Neural cell (in vitro differentiated cells): Measurements from ENCODE around the gene CRYGD. TPM values are rescaled to one million over a fixed set of nuclear protein-coding genes. Genes with fewer than 3 reads are reported as not detected.
"Not testable (repeated sequence)": the region's sequence is repeated elsewhere in the genome, so short reads cannot be mapped to it uniquely, and the experiment has no call there.

Source experiments
- H2AFZ ChIP-seq: fragments of 200-600, 300-800 bp; sonication (generic), shearing (Covaris generic); 2 replicates; pipeline ENCODE4 v1.6.0; 2014; ENCODE audit warnings: low read depth, mild to moderate bottlenecking, antibody characterized with exemption, low read length, moderate library complexity
- H3F3A ChIP-seq: fragments of 200-600 bp; shearing (Covaris generic); 2 replicates; pipeline ENCODE4 v1.6.1; 2016; ENCODE audit warnings: mild to moderate bottlenecking, moderate library complexity, mixed read lengths, antibody characterized with exemption, low read length; ENCODE audit not compliant: insufficient read depth, poor library complexity, severe bottlenecking
- H3K27ac ChIP-seq: fragments of 200-600, 300-800 bp; sonication (generic), shearing (Covaris generic); 2 replicates; pipeline ENCODE4 v1.5.1; 2014; ENCODE audit warnings: mild to moderate bottlenecking, low read length, moderate library complexity
- H3K27me3 ChIP-seq: fragments of 300-800, 200-600 bp; sonication (generic), shearing (Covaris generic); 2 replicates; pipeline ENCODE4 v1.6.0; 2014; ENCODE audit warnings: mild to moderate bottlenecking, low read depth, low read length, moderate library complexity; ENCODE audit not compliant: insufficient read depth
- H3K36me3 ChIP-seq: fragments of 300-800, 200-600 bp; sonication (generic), shearing (Covaris generic); 2 replicates; pipeline ENCODE4 v1.5.1; 2014; ENCODE audit warnings: mild to moderate bottlenecking, antibody characterized with exemption, low read length, moderate library complexity; ENCODE audit not compliant: insufficient read depth
- H3K4me2 ChIP-seq: fragments of 300-800, 200-600 bp; sonication (generic), shearing (Covaris generic); 2 replicates; pipeline ENCODE4 v1.6.0; 2014; ENCODE audit warnings: mild to moderate bottlenecking, low read length
- H3K4me3 ChIP-seq: fragments of 300-800, 200-600 bp; sonication (generic), shearing (Covaris generic); 2 replicates; pipeline ENCODE4 v1.5.1; 2014; ENCODE audit warnings: mild to moderate bottlenecking, low read length, moderate library complexity
- H3K79me2 ChIP-seq: fragments of 200-600 bp; shearing (Covaris generic); replicated peaks from 2 replicates; pipeline ENCODE4 v1.6.0; 2014; ENCODE audit warnings: mild to moderate bottlenecking, low read length, moderate library complexity; ENCODE audit not compliant: insufficient read depth
- H3K9ac ChIP-seq: fragments of 300-800, 200-600 bp; sonication (generic), shearing (Covaris generic); 2 replicates; pipeline ENCODE4 v1.6.1; 2016; ENCODE audit warnings: mild to moderate bottlenecking, low read length, mixed read lengths
- H3K9me2 ChIP-seq: fragments of 200-600 bp; shearing (Covaris generic); 2 replicates; pipeline ENCODE4 v1.6.1; 2016; ENCODE audit warnings: mild to moderate bottlenecking, low read length, mixed read lengths; ENCODE audit not compliant: insufficient read depth
- H3K9me3 ChIP-seq: fragments of 200-600, 300-800 bp; sonication (generic), shearing (Covaris generic); 2 replicates; pipeline ENCODE4 v1.6.1; 2016; ENCODE audit warnings: mild to moderate bottlenecking, mixed run types, low read length, moderate library complexity, mixed read lengths
- H4K20me1 ChIP-seq: fragments of 200-600 bp; shearing (Covaris generic); 2 replicates; pipeline ENCODE4 v1.6.1; 2016; ENCODE audit warnings: mild to moderate bottlenecking, mixed run types; ENCODE audit not compliant: insufficient read depth
- EP300 ChIP-seq: fragments of 450-650 bp; conservative IDR thresholded peaks from 2 replicates; pipeline ENCODE4 v1.6.1; 2014; ENCODE audit warnings: antibody characterized with exemption, mild to moderate bottlenecking, moderate library complexity; ENCODE audit not compliant: poor library complexity, severe bottlenecking
- EZH2 ChIP-seq: fragments of 200-600, 300-800 bp; shearing (Covaris generic), sonication (generic); IDR thresholded peaks from 2 replicates; pipeline ENCODE4 v1.6.1; 2014; ENCODE audit warnings: antibody characterized with exemption, low read length, borderline replicate concordance, mild to moderate bottlenecking; ENCODE audit not compliant: insufficient read depth, poor library complexity, severe bottlenecking
- MXI1 ChIP-seq: fragments of 450-650 bp; conservative IDR thresholded peaks from 2 replicates; pipeline ENCODE4 v1.6.1; 2014; ENCODE audit warnings: antibody characterized with exemption, mild to moderate bottlenecking; ENCODE audit not compliant: poor library complexity, severe bottlenecking
- POLR2AphosphoS5 ChIP-seq: IDR thresholded peaks from 2 replicates; pipeline ENCODE4 v1.6.1; 2012
- RAD21 ChIP-seq: fragments of 450-650 bp; conservative IDR thresholded peaks from 2 replicates; pipeline ENCODE4 v1.6.1; 2014; ENCODE audit warnings: antibody characterized with exemption, mild to moderate bottlenecking, moderate library complexity
- SMC3 ChIP-seq: fragments of 450-650 bp; conservative IDR thresholded peaks from 2 replicates; pipeline ENCODE4 v1.6.1; 2014; ENCODE audit warnings: antibody characterized with exemption, mild to moderate bottlenecking, moderate library complexity; ENCODE audit not compliant: poor library complexity
- TAF1 ChIP-seq: IDR thresholded peaks from 2 replicates; pipeline ENCODE4 v1.6.1; 2012; ENCODE audit warnings: low read depth
- polyA plus RNA-seq: library from polyadenylated mRNA; depleted of rRNA; stranded (reverse); fragments of >200 nt; gene quantifications from 2 replicates; pipeline ENCODE4 v1.2.3, GENCODE V29; 2014
- TF ChIP-seq, protein P1 (sequence below): fragments of 450-650 bp; IDR thresholded peaks from 2 replicates; pipeline ENCODE4 v1.5.1; 2014; ENCODE audit warnings: antibody characterized with exemption, mild to moderate bottlenecking, moderate library complexity; ENCODE audit not compliant: poor library complexity, severe bottlenecking
- TF ChIP-seq, protein P2 (sequence below): IDR thresholded peaks from 2 replicates; pipeline ENCODE4 v1.6.1; 2012; ENCODE audit warnings: borderline replicate concordance

Gene CRYGD
- polyA plus RNA-seq, 1 donor from 2014 or later, result not detected

GRCh38 chr2:208142925-208143799 lies 18.8 kb upstream of the CRYGD start:
- H3K9me3 ChIP-seq, result no peaks in the 10 kb centered on the region
- H3K9me2 ChIP-seq, result no peaks in the 10 kb centered on the region
- H4K20me1 ChIP-seq, result no peaks in the 10 kb centered on the region
- H2AFZ ChIP-seq, result no peak overlapping the region
- no peak overlapping the region for H3K4me2 ChIP-seq
- no peak overlapping the region for H3K9ac ChIP-seq
- no peaks in the 10 kb centered on the region for H3K27me3 ChIP-seq
- no peak overlapping the region for H3K4me3 ChIP-seq
- no peak overlapping the region for H3K27ac ChIP-seq
- H3K36me3 ChIP-seq, result no peaks in the 10 kb centered on the region
- H3F3A ChIP-seq, result no peaks in the 10 kb centered on the region
- no peak for TF ChIP-seq RAD21
- H3K79me2 ChIP-seq, result no peaks in the 10 kb centered on the region

DNA sequence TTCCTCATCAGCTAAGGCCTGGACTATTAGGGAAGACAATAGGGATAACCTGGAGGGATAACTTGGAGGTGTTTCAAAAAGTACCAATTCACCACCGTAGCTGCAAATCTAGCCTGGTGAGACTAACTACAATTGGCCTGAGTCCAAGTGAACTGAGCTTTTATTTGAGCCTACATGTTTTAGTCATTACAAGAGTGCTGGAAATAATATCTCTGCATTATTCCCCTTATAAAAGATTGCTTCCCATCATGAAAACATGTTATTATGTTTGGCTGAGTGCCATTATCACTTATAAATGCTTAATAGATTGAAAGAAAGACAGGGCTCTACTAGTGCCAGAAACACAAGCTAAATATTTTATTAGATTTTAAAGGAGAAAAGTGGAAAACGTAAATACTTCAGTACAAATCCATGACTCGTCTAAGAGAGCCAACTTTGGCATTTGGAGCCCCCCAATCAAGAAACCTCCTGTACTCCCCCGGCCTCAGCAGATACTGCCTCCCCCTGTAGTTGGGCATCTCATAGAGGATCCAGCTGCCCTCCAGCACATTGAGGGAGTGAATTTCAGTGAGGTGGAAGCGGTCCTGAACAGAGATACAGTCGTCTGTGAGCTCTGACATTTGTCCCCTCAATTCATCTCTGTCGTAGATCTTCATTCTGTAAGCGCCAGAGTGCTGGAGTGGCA lies 18.1 kb upstream of the CRYGD start:
- Histone ChIP-seq H3K27me3 (no peaks in the 10 kb centered on the region), H3F3A (no peaks in the 10 kb centered on the region), H4K20me1 (no peaks in the 10 kb centered on the region), H3K36me3 (no peaks in the 10 kb centered on the region), H3K9me2 (no peaks in the 10 kb centered on the region), H3K4me2 (no peak overlapping the region), H3K27ac (no peak overlapping the region), H3K9ac (no peak overlapping the region), H3K9me3 (no peaks in the 10 kb centered on the region), H2AFZ (no peak overlapping the region), H3K79me2 (no peaks in the 10 kb centered on the region), H3K4me3 (no peak overlapping the region)
- no peak for TF ChIP-seq RAD21
- TF ChIP-seq EP300, result no peak
- no peak for TF ChIP-seq EZH2
- TF ChIP-seq POLR2AphosphoS5, result no peak
- TF ChIP-seq, protein P1, sequence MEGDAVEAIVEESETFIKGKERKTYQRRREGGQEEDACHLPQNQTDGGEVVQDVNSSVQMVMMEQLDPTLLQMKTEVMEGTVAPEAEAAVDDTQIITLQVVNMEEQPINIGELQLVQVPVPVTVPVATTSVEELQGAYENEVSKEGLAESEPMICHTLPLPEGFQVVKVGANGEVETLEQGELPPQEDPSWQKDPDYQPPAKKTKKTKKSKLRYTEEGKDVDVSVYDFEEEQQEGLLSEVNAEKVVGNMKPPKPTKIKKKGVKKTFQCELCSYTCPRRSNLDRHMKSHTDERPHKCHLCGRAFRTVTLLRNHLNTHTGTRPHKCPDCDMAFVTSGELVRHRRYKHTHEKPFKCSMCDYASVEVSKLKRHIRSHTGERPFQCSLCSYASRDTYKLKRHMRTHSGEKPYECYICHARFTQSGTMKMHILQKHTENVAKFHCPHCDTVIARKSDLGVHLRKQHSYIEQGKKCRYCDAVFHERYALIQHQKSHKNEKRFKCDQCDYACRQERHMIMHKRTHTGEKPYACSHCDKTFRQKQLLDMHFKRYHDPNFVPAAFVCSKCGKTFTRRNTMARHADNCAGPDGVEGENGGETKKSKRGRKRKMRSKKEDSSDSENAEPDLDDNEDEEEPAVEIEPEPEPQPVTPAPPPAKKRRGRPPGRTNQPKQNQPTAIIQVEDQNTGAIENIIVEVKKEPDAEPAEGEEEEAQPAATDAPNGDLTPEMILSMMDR, result no peak

GRCh38 chr2:208139447-208139846 lies 15.1 kb upstream of the CRYGD start:
- TF ChIP-seq RAD21 (no peak), POLR2AphosphoS5 (no peak), EZH2 (no peak), SMC3 (no peak), TAF1 (no peak), EP300 (no peak), MXI1 (no peak)
- TF ChIP-seq, protein P2, sequence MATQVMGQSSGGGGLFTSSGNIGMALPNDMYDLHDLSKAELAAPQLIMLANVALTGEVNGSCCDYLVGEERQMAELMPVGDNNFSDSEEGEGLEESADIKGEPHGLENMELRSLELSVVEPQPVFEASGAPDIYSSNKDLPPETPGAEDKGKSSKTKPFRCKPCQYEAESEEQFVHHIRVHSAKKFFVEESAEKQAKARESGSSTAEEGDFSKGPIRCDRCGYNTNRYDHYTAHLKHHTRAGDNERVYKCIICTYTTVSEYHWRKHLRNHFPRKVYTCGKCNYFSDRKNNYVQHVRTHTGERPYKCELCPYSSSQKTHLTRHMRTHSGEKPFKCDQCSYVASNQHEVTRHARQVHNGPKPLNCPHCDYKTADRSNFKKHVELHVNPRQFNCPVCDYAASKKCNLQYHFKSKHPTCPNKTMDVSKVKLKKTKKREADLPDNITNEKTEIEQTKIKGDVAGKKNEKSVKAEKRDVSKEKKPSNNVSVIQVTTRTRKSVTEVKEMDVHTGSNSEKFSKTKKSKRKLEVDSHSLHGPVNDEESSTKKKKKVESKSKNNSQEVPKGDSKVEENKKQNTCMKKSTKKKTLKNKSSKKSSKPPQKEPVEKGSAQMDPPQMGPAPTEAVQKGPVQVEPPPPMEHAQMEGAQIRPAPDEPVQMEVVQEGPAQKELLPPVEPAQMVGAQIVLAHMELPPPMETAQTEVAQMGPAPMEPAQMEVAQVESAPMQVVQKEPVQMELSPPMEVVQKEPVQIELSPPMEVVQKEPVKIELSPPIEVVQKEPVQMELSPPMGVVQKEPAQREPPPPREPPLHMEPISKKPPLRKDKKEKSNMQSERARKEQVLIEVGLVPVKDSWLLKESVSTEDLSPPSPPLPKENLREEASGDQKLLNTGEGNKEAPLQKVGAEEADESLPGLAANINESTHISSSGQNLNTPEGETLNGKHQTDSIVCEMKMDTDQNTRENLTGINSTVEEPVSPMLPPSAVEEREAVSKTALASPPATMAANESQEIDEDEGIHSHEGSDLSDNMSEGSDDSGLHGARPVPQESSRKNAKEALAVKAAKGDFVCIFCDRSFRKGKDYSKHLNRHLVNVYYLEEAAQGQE, result no peak
- TF ChIP-seq, protein P1, result no peak
- no peak overlapping the region for H2AFZ ChIP-seq
- no peak overlapping the region for H3K9ac ChIP-seq
- no peaks in the 10 kb centered on the region for H3K79me2 ChIP-seq
- H3K4me2 ChIP-seq, result no peak overlapping the region
- H3F3A ChIP-seq, result no peaks in the 10 kb centered on the region
- H4K20me1 ChIP-seq, result no peaks in the 10 kb centered on the region
- H3K9me3 ChIP-seq, result no peaks in the 10 kb centered on the region
- no peaks in the 10 kb centered on the region for H3K27me3 ChIP-seq
- H3K9me2 ChIP-seq, result no peaks in the 10 kb centered on the region
- no peaks in the 10 kb centered on the region for H3K36me3 ChIP-seq
- H3K4me3 ChIP-seq, result no peak overlapping the region
- H3K27ac ChIP-seq, result no peak overlapping the region

- H3K27me3 ChIP-seq, H4K20me1 ChIP-seq, H3K36me3 ChIP-seq, H3K4me2 ChIP-seq, H3K9me2 ChIP-seq, H3K27ac ChIP-seq, H3K9ac ChIP-seq, H3K79me2 ChIP-seq, H3F3A ChIP-seq, H3K4me3 ChIP-seq, H2AFZ ChIP-seq, H3K9me3 ChIP-seq: not testable (repeated sequence)
Observed at GRCh38 chr2:208138334-208138733, 14.0 kb upstream of the CRYGD start.
